Activated CD8-positive, alpha-beta memory T cell treated with anti-CD3 and anti-CD28 coated beads for 48 hours (primary cell): ENCODE measurements around the gene TCF3.

Source experiments
- DNase-seq, 3 experiments: peaks; one replicate each; pipeline ENCODE4 v3.0.0-alpha.2; 2020; ENCODE audit warnings: low read depth in 2 of 3, low spot score in 2 of 3

The TCF3 gene

DNA sequence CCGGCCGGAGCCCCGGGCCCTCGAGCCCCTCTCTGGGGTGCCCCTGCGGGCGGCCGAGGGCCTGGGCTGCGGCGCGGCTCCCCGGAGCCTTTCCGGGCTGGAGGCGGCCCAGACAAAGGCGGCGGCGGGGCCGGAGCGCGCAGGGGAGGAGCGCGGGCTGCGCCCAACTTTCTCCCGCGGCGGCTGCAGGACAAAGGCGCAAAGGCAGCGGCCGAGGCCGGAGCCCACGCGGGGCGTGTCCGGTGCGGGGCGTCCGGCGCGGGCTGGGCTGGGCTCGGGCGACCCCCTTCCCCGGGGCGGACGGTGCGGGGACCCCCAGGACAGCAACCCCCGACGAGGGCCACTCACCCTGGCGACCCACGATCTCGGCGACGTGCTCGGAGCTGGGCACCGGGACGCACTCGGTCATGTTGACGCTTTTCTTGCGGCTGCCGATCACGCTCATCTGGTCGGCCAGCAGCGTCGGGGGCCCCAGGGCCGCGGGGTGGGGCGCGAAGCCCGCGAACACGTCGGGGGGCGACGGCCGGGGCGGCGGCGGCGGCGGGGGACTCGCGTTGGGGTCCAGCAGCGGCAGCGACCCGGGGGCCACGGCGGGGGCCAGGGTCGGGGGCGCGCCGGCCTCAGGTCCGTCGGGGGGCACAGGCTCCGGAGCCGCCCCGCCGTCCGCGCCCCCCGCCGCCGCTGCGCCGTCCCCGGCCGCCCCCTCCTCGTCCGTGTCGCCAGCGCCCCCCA, 85.1 kb downstream of the TCF3 start:
- no peak for DNase-seq

DNA sequence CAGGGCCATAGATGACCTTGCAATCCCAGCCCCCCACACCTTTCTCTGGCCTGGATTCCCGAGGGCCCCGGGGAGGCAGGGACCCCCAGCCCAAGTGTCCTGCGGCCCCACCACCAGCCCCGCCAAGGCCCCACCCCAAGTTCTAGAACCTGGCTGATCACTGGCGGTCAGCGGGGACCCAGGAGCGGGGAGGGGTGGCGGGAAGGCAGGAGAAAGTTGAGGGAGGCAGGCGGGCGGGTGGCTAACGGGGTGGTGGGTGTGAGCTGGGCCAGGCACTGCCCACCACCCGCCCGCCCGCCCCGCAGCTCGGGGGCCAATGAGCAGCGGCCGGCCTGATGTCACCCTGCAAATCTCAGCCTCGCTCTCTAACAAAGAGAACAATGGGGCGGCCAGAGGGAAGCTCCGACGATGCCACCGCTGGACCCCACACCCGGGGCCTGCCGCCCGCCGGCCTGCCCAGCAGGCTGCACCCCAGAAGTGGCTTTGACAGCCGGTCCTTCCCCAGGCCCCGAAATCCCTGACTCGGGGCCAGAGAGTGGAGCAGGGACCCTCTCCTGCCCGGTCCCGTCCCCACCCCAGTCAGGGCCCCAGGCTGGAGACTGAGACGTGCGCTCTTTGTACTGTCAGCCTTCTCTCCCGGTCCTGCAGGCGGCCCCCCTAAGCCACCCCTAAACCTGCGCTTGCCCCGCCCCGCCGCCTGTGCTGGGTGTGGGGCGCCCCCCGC, 85.9 kb downstream of the TCF3 start:
- DNase-seq: no peak

DNA sequence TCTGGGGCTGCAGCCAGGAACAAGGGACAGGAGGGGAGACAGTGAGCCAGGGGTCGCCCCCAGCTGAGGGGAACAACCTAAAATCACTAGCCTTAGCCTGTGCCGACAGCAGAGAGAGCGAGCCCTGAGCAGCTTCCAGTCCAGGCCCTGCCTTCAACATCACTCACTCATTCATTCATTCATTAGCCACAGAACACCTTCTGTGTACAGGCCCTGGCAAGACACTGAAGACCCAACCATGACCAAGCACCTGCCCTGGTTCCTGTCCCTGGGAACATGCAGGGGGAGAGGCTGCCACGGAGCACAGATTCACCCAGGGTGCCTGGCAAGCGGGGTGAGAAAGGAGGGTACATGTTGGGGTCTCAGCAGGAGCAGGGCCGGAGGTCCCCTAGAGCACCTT, 89.2 kb downstream of the TCF3 start:
- DNase-seq: no peak

DNA sequence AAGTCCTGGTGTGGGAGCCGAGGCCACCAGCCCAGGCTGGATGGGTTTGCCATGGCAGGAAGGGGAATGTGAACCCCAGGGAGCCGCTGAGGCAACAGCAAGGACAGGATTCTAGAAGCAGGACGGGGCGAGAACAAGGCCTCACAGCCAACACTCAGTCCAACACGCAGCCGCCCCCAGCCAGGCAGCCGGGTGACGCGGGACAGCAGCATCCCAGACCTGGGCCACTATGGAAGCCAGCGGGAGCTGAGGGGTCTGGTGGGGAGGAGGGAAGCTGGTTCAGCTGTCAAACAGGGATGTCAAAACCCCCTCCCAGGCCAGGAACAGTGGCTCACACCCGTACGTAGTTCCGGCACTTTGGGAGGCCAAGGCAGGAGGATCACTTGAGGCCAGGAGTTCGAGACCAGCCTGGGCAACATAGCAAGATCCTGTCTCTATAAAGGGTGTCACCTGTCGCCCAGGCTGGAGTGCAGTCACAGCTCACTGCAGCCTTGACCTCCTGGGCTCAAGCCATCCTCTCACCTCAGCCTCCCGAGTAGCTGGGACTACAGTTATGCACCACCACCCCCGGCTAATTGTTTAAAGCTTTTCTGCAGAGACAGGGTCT, 91.1 kb downstream of the TCF3 start:
- DNase-seq: no peak

DNA sequence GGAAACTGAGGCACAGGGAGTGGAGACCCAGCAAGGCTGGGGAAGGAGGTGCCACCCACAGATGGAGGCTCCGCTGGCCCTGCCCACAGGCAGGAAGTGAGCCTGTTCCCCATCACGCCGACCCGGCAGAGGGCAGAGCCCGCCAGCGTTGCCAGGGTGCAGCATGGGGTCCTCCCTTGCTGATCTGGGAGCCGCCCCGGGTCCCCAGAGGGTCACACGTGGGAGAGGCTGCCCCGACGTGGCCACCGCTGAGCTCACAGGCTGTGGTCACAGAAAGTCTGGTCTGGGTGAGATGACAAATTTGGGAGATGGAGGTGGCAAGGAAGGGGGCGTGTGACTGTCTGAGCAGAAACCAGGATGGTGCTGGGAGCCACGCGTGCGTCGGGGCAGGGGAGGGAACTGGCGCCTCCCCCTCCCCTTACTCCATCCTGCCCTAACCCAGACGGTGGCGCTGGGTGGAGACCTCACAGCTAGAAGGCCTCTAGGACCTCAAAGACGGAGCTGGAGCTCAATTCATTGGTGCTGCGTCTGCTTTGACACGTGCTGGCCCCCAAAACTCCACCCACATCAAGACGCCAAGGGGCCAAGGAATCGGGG, 92.0 kb downstream of the TCF3 start:
- DNase-seq: no peak
